HEK293 (cell line): Measurements from ENCODE around the gene PITPNM2.

Source experiments
- CTCF ChIA-PET: fragments of 350-600 bp; formaldehyde crosslinking; extraction: SDS; loops from one replicate; lab custom pipeline; 2021; ENCODE audit warnings: antibody characterized with exemption; lab: Yijun Ruan, JAX
- POLR2A ChIA-PET: fragments of 300-600 bp; formaldehyde crosslinking; extraction: SDS; loops from one replicate; lab custom pipeline; 2020; ENCODE audit warnings: antibody characterized with exemption, inconsistent platforms; lab: Yijun Ruan, JAX
- H3K27ac ChIP-seq: fragments of 200-500 bp; sonication (Bioruptor generic); 2 replicates; pipeline ENCODE4 v1.5.1; 2014; ENCODE audit warnings: low read depth, low read length, control low read depth, inconsistent platforms; ENCODE audit errors: extremely low read depth
- H3K36me3 ChIP-seq, 2 experiments: fragments of 200-500 bp in 1 of 2; sonication (Bioruptor generic) in 1 of 2; 1 replicate in 1 of 2; 2 replicates in 1 of 2; pipeline ENCODE4 v1.5.1; 2014 to 2017; ENCODE audit warnings: inconsistent platforms in 2 of 2, low read length in 2 of 2; ENCODE audit not compliant: control insufficient read depth in 2 of 2, insufficient read depth in 1 of 2
- H3K4me1 ChIP-seq: fragments of 200-500 bp; sonication (Bioruptor generic); 2 replicates; pipeline ENCODE4 v1.5.1; 2014; ENCODE audit warnings: mild to moderate bottlenecking, low read length, inconsistent platforms; ENCODE audit not compliant: control insufficient read depth, insufficient read depth
- H3K4me3 ChIP-seq: 2 replicates; pipeline ENCODE4 v1.5.1; 2011; ENCODE audit warnings: low read depth, mild to moderate bottlenecking, control low read depth, low read length, moderate library complexity
- H3K9me3 ChIP-seq: fragments of 200-500 bp; sonication (Bioruptor generic); 2 replicates; pipeline ENCODE4 v1.5.1; 2014; ENCODE audit warnings: low read depth, low read length, inconsistent platforms; ENCODE audit not compliant: control insufficient read depth, insufficient read depth
- GLIS1 ChIP-seq: fragments of 450-650 bp; formaldehyde crosslinking; IDR thresholded peaks from 2 replicates; pipeline ENCODE4 v1.5.1; 2016; ENCODE audit warnings: missing biosample characterization, missing genetic modification characterization
- GLIS2 ChIP-seq: fragments of 450-650 bp; formaldehyde crosslinking; IDR thresholded peaks from 2 replicates; pipeline ENCODE4 v1.5.1; 2016; ENCODE audit warnings: missing biosample characterization, missing genetic modification characterization
- HOXA7 ChIP-seq: sonication (generic); formaldehyde crosslinking; IDR thresholded peaks from 2 replicates; pipeline ENCODE4 v1.8.1; 2022; ENCODE audit warnings: missing genetic modification reagents, borderline replicate concordance
- MYNN ChIP-seq: fragments of 450-650 bp; formaldehyde crosslinking; IDR thresholded peaks from 2 replicates; pipeline ENCODE4 v1.5.1; 2016; ENCODE audit warnings: missing biosample characterization, missing genetic modification characterization, borderline replicate concordance
- PATZ1 ChIP-seq: fragments of 450-650 bp; formaldehyde crosslinking; IDR thresholded peaks from 2 replicates; pipeline ENCODE4 v1.5.1; 2016; ENCODE audit warnings: missing biosample characterization, missing genetic modification characterization
- PRDM6 ChIP-seq: fragments of 450-650 bp; formaldehyde crosslinking; IDR thresholded peaks from 2 replicates; pipeline ENCODE4 v1.5.1; 2017; ENCODE audit warnings: missing biosample characterization, missing genetic modification characterization
- ZFP3 ChIP-seq: fragments of 450-650 bp; formaldehyde crosslinking; IDR thresholded peaks from 2 replicates; pipeline ENCODE4 v1.5.1; 2016; ENCODE audit warnings: low read depth, missing biosample characterization, missing genetic modification characterization
- ZNF184 ChIP-seq: fragments of 450-650 bp; IDR thresholded peaks from 2 replicates; pipeline ENCODE4 v1.5.1; 2018; ENCODE audit warnings: missing biosample characterization, mild to moderate bottlenecking, missing genetic modification characterization
- ZNF341 ChIP-seq: fragments of 450-650 bp; formaldehyde crosslinking; IDR thresholded peaks from 2 replicates; pipeline ENCODE4; 2016; ENCODE audit warnings: low read depth, missing biosample characterization, missing genetic modification characterization
- ZNF416 ChIP-seq: fragments of 450-650 bp; formaldehyde crosslinking; IDR thresholded peaks from 2 replicates; pipeline ENCODE4 v1.5.1; 2016; ENCODE audit warnings: missing biosample characterization, missing genetic modification characterization
- ZSCAN16 ChIP-seq: fragments of 450-650 bp; formaldehyde crosslinking; IDR thresholded peaks from 2 replicates; pipeline ENCODE4 v1.5.1; 2016; ENCODE audit warnings: missing biosample characterization, missing genetic modification characterization
- ZXDB ChIP-seq: fragments of 450-650 bp; formaldehyde crosslinking; IDR thresholded peaks from 2 replicates; pipeline ENCODE4 v1.5.1; 2016; ENCODE audit warnings: missing biosample characterization, missing genetic modification characterization
- TF ChIP-seq, protein P1 (sequence below): fragments of 450-650 bp; formaldehyde crosslinking; IDR thresholded peaks from 2 replicates; pipeline ENCODE4 v1.5.1; 2016; ENCODE audit warnings: missing biosample characterization, missing genetic modification characterization, borderline replicate concordance
- TF ChIP-seq, protein P2 (sequence below): fragments of 450-650 bp; formaldehyde crosslinking; IDR thresholded peaks from 2 replicates; pipeline ENCODE4 v1.5.1; 2016; ENCODE audit warnings: missing biosample characterization, missing genetic modification characterization

The PITPNM2 gene

DNA sequence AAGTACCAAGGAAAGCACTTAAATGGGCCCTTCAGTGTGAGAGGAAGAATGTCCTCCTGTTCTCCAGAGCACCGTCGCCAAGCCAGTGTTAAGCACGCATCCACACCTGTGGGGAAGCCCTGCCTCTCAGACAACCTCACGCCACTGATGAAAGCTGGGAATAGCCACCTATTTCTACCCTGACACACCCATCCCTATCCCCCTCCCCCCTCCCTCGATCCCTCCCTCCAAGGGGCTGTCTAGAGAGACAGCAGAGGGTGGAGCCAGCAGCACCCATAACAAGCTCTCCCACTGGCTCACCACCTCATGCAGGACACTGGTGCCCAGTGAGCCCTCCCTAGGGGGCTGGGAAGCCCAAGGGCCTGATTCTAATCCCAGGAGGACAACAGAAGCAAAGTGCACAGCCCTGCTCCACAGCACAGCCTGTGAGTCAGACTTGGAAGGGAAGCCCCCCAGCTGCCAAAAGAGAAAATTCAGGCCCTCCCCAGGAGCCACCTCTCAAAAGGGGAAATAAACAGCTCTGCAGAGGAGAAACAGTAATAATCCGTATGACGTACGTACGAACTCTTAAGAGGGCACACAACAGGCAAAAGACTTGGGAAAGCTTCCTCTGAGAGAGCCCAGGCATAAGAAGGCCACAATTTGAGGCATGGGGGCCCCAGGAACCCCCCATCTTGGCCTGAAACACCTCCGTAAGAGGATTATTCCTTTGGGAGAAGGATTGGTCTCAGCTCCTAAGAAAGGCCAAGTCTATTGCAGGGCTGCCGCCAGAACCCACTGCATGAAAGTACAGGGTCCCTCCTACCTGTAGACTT is 7.8 kb downstream of the PITPNM2 start (continued):
- TF ChIP-seq ZNF184 (tag by site-specific recombination), result no peak
- no peak for TF ChIP-seq ZNF416 (tag by site-specific recombination)
- no peak for TF ChIP-seq ZXDB
- TF ChIP-seq ZFP3 (tag by site-specific recombination), result no peak
- no peak for TF ChIP-seq ZSCAN16 (tag by site-specific recombination)
- TF ChIP-seq GLIS1 (tag by site-specific recombination), result peak; percentile 87
- TF ChIP-seq, protein P1, sequence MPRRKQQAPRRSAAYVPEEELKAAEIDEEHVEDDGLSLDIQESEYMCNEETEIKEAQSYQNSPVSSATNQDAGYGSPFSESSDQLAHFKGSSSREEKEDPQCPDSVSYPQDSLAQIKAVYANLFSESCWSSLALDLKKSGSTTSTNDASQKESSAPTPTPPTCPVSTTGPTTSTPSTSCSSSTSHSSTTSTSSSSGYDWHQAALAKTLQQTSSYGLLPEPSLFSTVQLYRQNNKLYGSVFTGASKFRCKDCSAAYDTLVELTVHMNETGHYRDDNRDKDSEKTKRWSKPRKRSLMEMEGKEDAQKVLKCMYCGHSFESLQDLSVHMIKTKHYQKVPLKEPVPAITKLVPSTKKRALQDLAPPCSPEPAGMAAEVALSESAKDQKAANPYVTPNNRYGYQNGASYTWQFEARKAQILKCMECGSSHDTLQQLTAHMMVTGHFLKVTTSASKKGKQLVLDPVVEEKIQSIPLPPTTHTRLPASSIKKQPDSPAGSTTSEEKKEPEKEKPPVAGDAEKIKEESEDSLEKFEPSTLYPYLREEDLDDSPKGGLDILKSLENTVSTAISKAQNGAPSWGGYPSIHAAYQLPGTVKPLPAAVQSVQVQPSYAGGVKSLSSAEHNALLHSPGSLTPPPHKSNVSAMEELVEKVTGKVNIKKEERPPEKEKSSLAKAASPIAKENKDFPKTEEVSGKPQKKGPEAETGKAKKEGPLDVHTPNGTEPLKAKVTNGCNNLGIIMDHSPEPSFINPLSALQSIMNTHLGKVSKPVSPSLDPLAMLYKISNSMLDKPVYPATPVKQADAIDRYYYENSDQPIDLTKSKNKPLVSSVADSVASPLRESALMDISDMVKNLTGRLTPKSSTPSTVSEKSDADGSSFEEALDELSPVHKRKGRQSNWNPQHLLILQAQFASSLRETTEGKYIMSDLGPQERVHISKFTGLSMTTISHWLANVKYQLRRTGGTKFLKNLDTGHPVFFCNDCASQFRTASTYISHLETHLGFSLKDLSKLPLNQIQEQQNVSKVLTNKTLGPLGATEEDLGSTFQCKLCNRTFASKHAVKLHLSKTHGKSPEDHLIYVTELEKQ (tag by site-specific recombination), result no peak
- TF ChIP-seq PATZ1 (tag by site-specific recombination), result peak; percentile 59
- TF ChIP-seq, protein P2, sequence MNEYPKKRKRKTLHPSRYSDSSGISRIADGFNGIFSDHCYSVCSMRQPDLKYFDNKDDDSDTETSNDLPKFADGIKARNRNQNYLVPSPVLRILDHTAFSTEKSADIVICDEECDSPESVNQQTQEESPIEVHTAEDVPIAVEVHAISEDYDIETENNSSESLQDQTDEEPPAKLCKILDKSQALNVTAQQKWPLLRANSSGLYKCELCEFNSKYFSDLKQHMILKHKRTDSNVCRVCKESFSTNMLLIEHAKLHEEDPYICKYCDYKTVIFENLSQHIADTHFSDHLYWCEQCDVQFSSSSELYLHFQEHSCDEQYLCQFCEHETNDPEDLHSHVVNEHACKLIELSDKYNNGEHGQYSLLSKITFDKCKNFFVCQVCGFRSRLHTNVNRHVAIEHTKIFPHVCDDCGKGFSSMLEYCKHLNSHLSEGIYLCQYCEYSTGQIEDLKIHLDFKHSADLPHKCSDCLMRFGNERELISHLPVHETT (tag by site-specific recombination), result no peak
- no peak for TF ChIP-seq MYNN (tag by site-specific recombination)
- 0 out of 2 replicates have a peak, but pooled peaks have one; percentile 32 for TF ChIP-seq GLIS2
- no peak for TF ChIP-seq ZNF341 (tag by site-specific recombination)
- TF ChIP-seq, all 188 proteins: peak for 11

DNA sequence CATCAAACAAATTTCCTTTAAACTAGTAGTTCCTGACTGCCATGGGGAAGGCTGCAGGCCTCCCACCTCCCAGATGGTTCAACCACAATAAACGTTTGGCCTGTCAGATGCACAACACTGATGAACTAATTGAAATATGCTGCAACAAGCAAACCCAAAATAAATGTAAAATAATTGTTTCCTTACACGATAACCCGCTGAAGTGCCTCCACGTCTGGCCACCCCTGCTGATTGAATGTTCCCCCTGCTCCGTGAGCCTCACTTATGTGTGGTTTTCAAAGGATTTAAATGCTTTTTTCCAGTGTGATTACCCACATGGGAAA is 8.4 kb downstream of the PITPNM2 start:
- POLR2A ChIA-PET, result interaction anchor here (0.9 kb wide), 1 partner anchor 67 kb away, joined by 4 read pairs; no protein-coding TSS in a partner anchor
- Histone ChIP-seq H3K36me3 (no peaks in the 10 kb centered on the region), H3K4me3 (no peak overlapping the region), H3K4me1 (peaks cover 12% of the 10 kb centered on the region), H3K27ac (no peak overlapping the region), H3K9me3 (no peaks in the 10 kb centered on the region)
- no peak for TF ChIP-seq HOXA7 (CRISPR knock-in tag)
- peak; percentile 42 for TF ChIP-seq PRDM6
- CTCF ChIA-PET, result interaction anchor here (0.6 kb wide), 2 partner anchors 37 to 95 kb away, joined by 3 to 4 read pairs; no protein-coding TSS in a partner anchor
